NB4 (cell line): Measurements from ENCODE around the gene AACS.

Source experiments
- CTCF ChIP-seq: IDR thresholded peaks from one replicate; pipeline ENCODE4 v1.5.1; 2012; ENCODE audit warnings: low read depth, low read length
- MYC ChIP-seq: IDR thresholded peaks from 2 replicates; pipeline ENCODE4 v1.6.1; 2011; ENCODE audit warnings: low read depth, low read length
- POLR2A ChIP-seq: IDR thresholded peaks from 2 replicates; pipeline ENCODE4 v1.6.1; 2011; ENCODE audit warnings: mild to moderate bottlenecking; ENCODE audit not compliant: insufficient read length; ENCODE audit errors: extremely low read depth

GRCh38 chr12:125096894-125097293 lies 31.7 kb downstream of the AACS start:
- TF ChIP-seq CTCF (no peak), POLR2A (no peak), MYC (no peak)
